Activated naive CD8-positive, alpha-beta T cell treated with anti-CD3 and anti-CD28 coated beads, Interleukin-2, amount 50 U/mL, for 16 hours (primary cell): ENCODE data around the gene AHNAK2.
"Not testable (repeated sequence)": the region's sequence is repeated elsewhere in the genome, so short reads cannot be mapped to it uniquely, and the experiment has no call there.

Experiments
- DNase-seq: peaks from one replicate; pipeline ENCODE4 v3.0.0-alpha.2; 2020; ENCODE audit warnings: low read depth, low spot score

The AHNAK2 gene

GRCh38 chr14:104898870-104899510, 79.2 kb downstream of the AHNAK2 start:
- DNase-seq, result no peak

GRCh38 chr14:104898195-104898558, 80.0 kb downstream of the AHNAK2 start:
- DNase-seq, result no peak

DNA sequence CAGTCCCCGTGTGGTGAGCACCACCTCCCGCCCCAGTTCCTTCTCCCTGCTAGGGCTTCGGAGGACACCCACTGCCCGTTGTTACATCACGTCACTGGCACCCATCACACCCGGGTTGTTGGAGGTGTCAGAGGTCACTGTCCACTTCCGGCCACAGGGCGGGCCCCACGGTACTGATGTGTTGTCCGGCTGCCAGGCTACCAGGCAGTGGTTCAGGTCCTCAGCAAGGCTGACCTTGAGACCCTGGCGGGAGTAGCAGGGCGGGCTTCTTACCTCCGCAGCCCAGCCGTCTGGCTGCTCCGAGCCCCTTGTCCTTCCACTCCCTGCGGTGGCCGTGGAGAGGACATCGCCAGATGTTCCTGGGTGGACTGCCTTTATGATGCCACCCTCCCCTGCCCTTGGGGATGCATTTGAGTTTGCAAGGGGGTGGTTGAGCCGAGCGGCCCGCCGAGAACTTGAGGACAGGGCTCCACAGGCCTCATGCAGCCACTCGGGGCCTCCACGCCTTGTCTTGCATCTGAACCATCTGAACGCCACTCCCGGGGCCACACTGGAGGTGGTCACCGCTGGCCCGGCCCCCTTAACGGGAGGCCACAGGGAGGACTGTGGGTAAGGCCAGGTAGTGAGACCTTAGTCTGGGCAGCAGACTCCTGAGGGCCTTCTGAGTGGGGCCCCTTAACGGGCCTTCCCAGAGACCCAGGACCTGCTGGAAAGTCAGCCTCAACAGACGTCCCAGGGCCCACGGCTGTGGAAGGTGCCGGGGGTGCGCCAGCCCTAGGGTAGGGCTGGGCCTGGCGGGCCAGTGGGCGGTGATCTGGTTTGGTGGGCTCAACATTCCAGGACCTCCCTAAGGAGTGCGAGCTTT, 80.6 kb downstream of the AHNAK2 start:
- DNase-seq, result no peak

DNA sequence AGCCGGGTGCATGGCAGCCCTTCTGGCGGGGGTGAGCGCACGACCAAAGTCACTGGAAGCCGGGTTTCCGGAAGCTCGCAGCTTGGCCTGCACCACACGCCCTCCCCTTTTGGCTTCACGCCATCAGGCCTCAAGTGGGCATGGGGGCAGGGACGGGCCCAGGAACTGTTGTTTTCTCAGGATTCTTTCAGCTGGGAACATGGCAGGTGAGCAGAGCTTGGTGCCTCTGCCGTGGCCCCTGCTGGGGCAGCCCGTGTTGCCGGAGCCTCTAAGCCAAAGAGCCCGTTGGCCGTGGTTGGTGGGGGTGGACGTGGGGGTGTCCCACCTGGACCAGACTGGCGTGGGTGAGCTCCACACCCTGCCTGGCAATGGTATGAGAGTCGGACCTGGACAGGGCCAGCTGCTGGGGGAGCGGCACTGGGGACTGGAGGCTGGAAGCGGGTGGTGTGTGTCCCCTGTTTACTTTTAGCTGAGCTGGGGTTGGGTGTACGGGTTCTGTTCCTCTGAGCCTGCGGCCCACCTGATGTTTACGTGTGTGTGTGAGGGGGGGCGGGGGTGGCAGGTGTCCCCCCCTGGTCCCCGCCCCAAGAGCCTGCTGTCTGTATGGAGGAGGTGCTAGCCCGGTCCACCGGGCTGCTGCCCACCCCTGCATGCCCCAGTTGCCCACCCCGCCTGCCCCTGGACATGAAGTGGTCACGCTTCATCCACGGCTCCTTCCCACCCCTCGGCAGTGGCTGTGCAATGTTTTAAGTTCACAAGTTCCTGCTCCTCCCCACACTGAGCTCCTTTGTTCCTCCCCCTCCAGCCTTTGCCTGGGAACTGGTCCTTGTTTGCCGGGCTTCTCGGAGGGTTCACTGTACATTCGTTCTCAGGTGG, 82.2 kb downstream of the AHNAK2 start:
- DNase-seq, result no peak

- DNase-seq, result no peak
Measured at GRCh38 chr14:104895207-104895785, 82.9 kb downstream of the AHNAK2 start.

DNA sequence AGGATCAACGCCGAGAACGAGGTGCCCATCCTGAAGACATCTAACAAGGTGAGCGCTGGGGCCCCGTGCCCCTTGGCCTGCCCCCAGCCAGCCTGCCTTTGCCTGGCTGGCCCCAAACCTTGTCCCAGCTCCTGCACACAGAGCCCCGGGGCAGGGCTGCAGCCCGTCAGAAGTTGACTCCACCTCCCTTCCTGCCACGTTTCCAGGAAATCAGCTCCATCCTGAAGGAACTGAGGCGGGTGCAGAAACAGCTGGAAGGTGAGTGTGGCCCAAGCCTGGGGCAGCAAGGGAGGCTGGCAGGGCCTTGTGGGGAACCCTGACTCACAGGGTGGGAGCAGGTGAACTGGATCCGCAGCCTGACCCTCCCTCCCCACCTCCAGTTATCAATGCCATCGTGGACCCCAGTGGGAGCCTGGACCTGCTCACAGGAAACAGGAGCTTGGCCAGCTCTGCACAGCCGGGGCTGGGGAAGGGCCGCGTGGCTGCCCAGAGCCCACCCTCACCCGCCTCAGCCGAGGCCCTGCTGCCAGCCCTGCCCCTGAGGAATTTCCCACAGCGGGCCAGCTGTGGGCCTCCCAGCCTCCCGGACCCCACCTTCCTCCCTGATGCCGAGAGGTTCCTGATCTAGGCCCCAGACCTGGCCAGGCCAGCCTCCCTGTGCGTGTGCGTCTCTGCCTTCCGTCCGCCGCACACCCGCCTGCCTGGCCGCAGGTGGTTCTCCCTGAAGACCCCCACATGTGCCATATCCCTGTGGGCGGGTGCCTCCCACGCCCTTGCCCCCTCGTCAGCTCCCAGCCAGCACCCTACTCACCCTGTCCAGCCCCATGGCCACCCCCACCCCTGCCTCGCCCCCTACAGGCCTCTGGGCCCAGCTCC, 83.6 kb downstream of the AHNAK2 start:
- no peak for DNase-seq

- no peak for DNase-seq
Measured at GRCh38 chr14:104893435-104894207, 84.6 kb downstream of the AHNAK2 start.

- no peak for DNase-seq
Measured at GRCh38 chr14:104892531-104893434, 85.4 kb downstream of the AHNAK2 start.

DNA sequence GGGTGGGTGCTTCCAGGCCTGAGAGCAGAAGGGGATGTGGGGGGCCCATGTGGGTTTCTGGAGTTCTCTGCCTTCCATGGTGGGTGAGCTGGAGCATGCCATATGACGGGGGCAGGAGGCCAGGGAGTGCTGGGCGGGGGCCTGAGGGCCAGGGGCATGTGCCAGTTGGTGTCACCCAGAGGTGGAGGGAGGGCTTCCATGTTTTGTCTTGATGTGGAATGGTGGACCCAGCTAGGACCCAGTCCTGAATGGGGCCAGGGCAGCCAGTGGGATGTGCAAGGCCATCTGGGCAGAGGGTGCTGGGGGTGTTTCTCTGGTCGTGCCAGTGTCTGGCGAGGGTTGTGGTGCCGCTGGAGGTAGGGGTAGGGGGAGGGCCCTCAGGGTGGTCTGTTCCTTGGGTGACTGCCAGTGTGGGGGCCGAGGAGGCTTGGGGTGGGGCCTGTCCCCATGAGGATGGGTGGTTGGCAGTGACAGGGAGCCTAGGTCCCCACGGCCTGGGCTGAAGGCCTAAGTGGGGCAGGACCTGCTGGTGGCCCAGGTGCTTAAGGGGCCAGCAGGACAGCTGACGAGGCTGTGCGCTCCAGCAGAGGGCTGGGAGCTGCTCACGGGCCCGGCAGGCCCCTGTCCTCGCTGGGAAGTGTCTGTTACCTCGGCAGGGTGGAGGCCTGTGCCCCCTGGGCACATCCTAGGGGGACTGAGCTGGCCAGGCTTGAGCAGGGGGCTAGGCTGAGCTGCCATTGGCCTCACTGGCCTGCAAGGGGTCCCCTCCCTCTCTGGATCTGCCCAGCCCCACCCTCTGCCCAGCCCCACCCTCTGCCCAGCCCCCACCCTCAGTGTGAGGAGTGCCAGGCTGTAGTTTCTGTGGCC, 86.3 kb downstream of the AHNAK2 start:
- DNase-seq, result no peak

- no peak for DNase-seq
Measured at GRCh38 chr14:104891121-104891551, 87.0 kb downstream of the AHNAK2 start.

DNA sequence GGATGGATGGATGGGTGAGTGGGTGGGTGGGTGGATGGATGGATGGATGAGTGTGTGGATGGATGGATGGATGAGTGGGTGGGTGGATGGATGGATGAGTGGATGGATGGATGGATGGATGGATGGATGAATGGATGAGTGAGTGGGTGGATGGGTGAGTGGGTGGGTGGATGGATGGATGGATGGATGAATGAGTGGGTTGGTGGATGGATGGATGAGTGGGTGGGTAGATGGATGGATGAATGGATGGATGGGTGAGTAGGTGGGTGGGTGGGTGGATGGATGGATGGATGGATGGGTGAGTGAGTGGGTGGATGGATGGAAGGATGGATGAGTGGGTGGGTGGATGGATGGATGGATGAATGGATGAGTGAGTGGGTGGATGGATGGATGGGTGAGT, 87.9 kb downstream of the AHNAK2 start:
- DNase-seq, result not testable (repeated sequence)

GRCh38 chr14:104889375-104889757, 88.8 kb downstream of the AHNAK2 start:
- DNase-seq, result no peak

DNA sequence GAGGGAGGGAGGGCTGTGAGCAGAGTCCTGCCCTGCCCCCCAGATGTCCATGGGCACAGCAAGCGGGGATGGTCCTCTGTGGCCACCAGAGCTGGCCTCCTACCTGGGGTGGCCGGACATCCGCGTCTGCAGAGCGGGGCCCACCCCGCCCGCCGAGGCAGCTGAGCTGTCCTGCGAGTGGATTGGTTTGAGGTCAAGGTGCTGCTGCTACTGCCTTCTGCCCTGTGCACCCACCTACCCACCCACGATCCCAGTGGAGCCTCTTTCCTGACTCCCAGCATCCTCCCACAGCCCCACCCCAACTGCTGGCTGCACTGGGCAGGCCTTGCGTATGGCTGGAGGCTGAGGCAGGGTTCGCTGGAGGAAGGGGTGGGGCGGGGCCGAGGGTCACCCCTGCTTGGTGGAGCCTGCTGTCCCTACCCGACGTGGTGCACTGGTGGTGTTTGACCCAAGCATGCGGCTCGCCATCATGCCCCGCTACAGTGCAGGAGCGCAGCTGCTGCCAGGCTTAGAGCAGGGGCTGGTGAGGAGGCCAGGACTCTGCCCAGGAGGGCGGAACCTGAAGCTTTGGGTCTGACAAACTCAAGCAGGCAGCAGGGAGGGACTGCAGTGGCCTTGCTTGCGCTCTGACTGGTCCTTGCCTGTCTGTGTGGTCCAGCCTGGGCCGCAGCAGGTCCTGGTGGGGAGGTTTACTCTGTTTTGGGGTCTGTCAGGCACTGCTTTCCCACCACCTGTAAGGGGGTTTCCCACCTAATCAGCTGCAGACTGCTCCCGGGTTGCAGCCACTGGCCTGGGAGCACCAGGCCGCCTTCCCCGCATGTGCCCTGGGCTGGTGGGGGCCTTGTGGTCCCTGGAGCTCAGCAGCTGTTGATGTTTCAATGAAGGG, 89.4 kb downstream of the AHNAK2 start:
- no peak for DNase-seq

DNA sequence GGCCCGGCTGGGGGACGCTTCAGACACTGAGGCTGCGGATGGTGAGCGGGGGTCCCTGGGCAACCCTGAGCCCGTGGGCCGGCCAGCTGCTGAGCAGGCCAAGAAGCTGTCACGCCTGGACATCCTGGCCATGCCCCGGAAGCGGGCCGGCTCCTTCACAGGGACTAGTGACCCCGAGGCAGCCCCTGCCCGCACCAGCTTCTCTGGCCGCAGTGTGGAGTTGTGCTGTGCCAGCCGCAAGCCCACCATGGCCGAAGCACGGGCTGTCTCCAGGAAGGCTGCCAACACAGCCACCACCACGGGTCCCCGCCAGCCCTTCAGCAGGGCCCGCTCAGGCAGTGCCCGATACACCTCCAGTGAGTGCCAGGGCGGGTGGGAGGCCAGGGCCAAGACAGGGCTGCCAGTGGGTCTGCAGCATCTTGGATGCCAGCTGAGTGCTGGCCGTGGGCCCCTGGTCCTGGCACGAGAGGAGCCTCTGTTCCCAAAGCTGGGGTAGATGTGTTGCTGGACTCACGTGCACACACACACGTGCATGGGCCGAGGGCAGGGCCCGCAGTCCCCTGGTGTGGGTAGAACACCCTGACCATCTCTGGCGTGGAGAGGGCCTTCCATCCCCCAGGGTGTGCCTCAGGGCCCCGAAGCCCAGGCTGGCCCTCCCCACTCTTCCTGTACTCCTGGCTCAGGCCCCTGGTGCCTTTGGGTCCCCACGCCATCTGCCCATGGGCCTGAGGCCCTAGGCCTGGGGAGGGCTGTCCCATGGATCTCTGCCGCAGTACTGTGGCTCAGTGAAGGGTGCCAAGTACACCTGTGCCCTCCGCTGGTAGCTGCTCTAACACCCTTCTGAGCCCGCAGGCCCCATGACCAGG, 90.3 kb downstream of the AHNAK2 start:
- DNase-seq, result no peak
